ENCODE results near the gene FAM47E. TPM values are rescaled to one million over a fixed set of nuclear protein-coding genes. Genes with fewer than 3 reads are reported as not detected.
A peak's percentile ranks its signal among the peaks of the same experiment; 100 is the strongest.

Gene FAM47E
- total RNA-seq, 1 donor from 2014 or later, result 7.0 TPM

GRCh38 chr4:76306882-76307659, 55.5 kb downstream of the FAM47E start:
- Histone ChIP-seq H3K27ac (no peak overlapping the region), H3K4me2 (peak overlapping the region; percentile 96), H3F3A (ENCODE audit: low read depth) (peaks cover 10% of the 10 kb centered on the region), H3K4me1 (no peaks in the 10 kb centered on the region), H3K27me3 (peaks cover 20% of the 10 kb centered on the region), H3K4me3 (peak overlapping the region; percentile 76), H4K20me1 (ENCODE audit: low read depth) (no peaks in the 10 kb centered on the region), H3K79me2 (ENCODE audit: low read depth) (no peaks in the 10 kb centered on the region), H3K36me3 (no peaks in the 10 kb centered on the region), H2AFZ (replicated peaks) (peak overlapping the region; percentile 91), H3K9ac (no peak overlapping the region), H3K9me3 (ENCODE audit: low read depth) (no peaks in the 10 kb centered on the region)
- TF ChIP-seq CTCF (IDR thresholded peaks at IDR 0.05) (peak; percentile 55), EZH2phosphoT487 (IDR thresholded peaks at IDR 0.05) (no peak), EZH2 (IDR thresholded peaks at IDR 0.05) (no peak)
- no peak overlapping the region for H3K27ac Mint-ChIP-seq
- DNase-seq (ENCODE audit: low spot score), result peak; percentile 84
- peaks cover 6% of the 10 kb centered on the region for H3K4me1 Mint-ChIP-seq
- H3K4me3 Mint-ChIP-seq, result peak overlapping the region; percentile 89
- H3K27me3 Mint-ChIP-seq (ENCODE audit: insufficient read depth, low read depth), result peaks cover 9% of the 10 kb centered on the region
- H3K36me3 Mint-ChIP-seq, result peaks cover 6% of the 10 kb centered on the region
- H3K9me3 Mint-ChIP-seq, result no peaks in the 10 kb centered on the region

DNA sequence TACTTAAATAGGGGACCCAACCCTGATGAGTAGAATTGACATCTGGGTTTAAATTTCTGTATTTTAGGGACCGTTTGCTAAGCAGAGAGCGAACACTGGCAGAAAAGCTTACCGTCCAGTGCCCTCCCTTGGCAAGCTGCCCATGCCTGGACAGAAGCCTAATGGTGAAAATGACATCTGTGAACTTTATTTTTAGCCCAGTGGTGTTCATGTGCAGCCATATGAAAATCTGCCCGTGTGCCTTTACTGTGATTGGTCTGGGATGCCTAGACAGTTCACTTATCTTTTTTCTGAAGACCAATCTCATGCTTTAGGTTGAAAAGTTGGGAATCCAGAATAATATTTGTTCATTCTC, 56.1 kb downstream of the FAM47E start:
- Histone ChIP-seq H3F3A (ENCODE audit: low read depth) (peaks cover 10% of the 10 kb centered on the region), H3K9ac (no peak overlapping the region), H3K27me3 (peaks cover 20% of the 10 kb centered on the region), H3K4me3 (peak overlapping the region; percentile 76), H3K79me2 (ENCODE audit: low read depth) (no peaks in the 10 kb centered on the region), H3K4me1 (no peaks in the 10 kb centered on the region), H3K27ac (no peak overlapping the region), H2AFZ (replicated peaks) (peak overlapping the region; percentile 91), H3K36me3 (no peaks in the 10 kb centered on the region), H3K4me2 (peak overlapping the region; percentile 96), H4K20me1 (ENCODE audit: low read depth) (no peaks in the 10 kb centered on the region), H3K9me3 (ENCODE audit: low read depth) (no peaks in the 10 kb centered on the region)
- TF ChIP-seq CTCF (IDR thresholded peaks at IDR 0.05), result no peak
- Mint-ChIP-seq H3K27me3 (ENCODE audit: insufficient read depth, low read depth) (peaks cover 9% of the 10 kb centered on the region), H3K27ac (no peak overlapping the region), H3K4me1 (peaks cover 6% of the 10 kb centered on the region), H3K9me3 (no peaks in the 10 kb centered on the region), H3K36me3 (peaks cover 6% of the 10 kb centered on the region), H3K4me3 (peak overlapping the region; percentile 89)
- DNase-seq (ENCODE audit: low spot score), result no peak

GRCh38 chr4:76308548-76308947, 57.0 kb downstream of the FAM47E start:
- Mint-ChIP-seq H3K36me3 (peaks cover 6% of the 10 kb centered on the region), H3K27me3 (ENCODE audit: insufficient read depth, low read depth) (peaks cover 9% of the 10 kb centered on the region), H3K27ac (no peak overlapping the region), H3K4me1 (peaks cover 6% of the 10 kb centered on the region), H3K4me3 (peak overlapping the region; percentile 46), H3K9me3 (no peaks in the 10 kb centered on the region)
- Histone ChIP-seq H3K27me3 (peaks cover 20% of the 10 kb centered on the region), H3K9ac (no peak overlapping the region), H3K36me3 (no peaks in the 10 kb centered on the region), H2AFZ (replicated peaks) (no peak overlapping the region), H3K4me3 (no peak overlapping the region), H3K4me2 (no peak overlapping the region), H3K27ac (no peak overlapping the region), H3K79me2 (ENCODE audit: low read depth) (no peaks in the 10 kb centered on the region), H4K20me1 (ENCODE audit: low read depth) (no peaks in the 10 kb centered on the region), H3K4me1 (no peaks in the 10 kb centered on the region), H3K9me3 (ENCODE audit: low read depth) (no peaks in the 10 kb centered on the region), H3F3A (ENCODE audit: low read depth) (peaks cover 10% of the 10 kb centered on the region)
- DNase-seq (ENCODE audit: low spot score), result no peak
- TF ChIP-seq CTCF (IDR thresholded peaks at IDR 0.05), result no peak
- TF ChIP-seq EZH2 (IDR thresholded peaks at IDR 0.05), result no peak
